ENCODE data around the gene CEACAM1.
"Not testable (repeated sequence)": the region's sequence is repeated elsewhere in the genome, so short reads cannot be mapped to it uniquely, and the experiment has no call there.

Gene CEACAM1

GRCh38 chr19:42512743-42513304 is 15.5 kb downstream of the CEACAM1 start:
- no peak for TF ChIP-seq CTCF (IDR thresholded peaks at IDR 0.05; ENCODE audit: extremely low read depth, insufficient read depth, missing control alignments)
- in situ Hi-C loops (cut with MboI; ENCODE audit: low pct_unique_long_range_greater_than_20kb, low sequenced_read_pairs, unreplicated experiment), result loop anchor here (5.0 kb wide), 1 partner anchor 46 kb away; no protein-coding TSS in a partner anchor
- peak; percentile 61 for DNase-seq (ENCODE audit: low spot score)

- TF ChIP-seq CTCF (IDR thresholded peaks at IDR 0.05; ENCODE audit: extremely low read depth, insufficient read depth, missing control alignments), result no peak
- in situ Hi-C loops (cut with MboI; ENCODE audit: low pct_unique_long_range_greater_than_20kb, low sequenced_read_pairs, unreplicated experiment), result loop anchor here (5.0 kb wide), 1 partner anchor 45 kb away; no protein-coding TSS in a partner anchor
- no peak for DNase-seq (ENCODE audit: low spot score)
Observed at GRCh38 chr19:42512130-42512636, 16.1 kb downstream of the CEACAM1 start.

- TF ChIP-seq CTCF (IDR thresholded peaks at IDR 0.05; ENCODE audit: extremely low read depth, insufficient read depth, missing control alignments), result no peak
- no peak for DNase-seq (ENCODE audit: low spot score)
- in situ Hi-C loops (cut with MboI; ENCODE audit: low pct_unique_long_range_greater_than_20kb, low sequenced_read_pairs, unreplicated experiment), result loop anchor here (5.0 kb wide), 1 partner anchor 44 kb away; no protein-coding TSS in a partner anchor
Observed at GRCh38 chr19:42511340-42511739, 16.9 kb downstream of the CEACAM1 start.

GRCh38 chr19:42508892-42509444 is 19.3 kb downstream of the CEACAM1 start:
- in situ Hi-C loops (cut with MboI; ENCODE audit: low pct_unique_long_range_greater_than_20kb, low sequenced_read_pairs, unreplicated experiment), result no loop called here

GRCh38 chr19:42505066-42505465 is 23.2 kb downstream of the CEACAM1 start:
- DNase-seq (ENCODE audit: low spot score), result no peak
- in situ Hi-C loops (cut with MboI; ENCODE audit: low pct_unique_long_range_greater_than_20kb, low sequenced_read_pairs, unreplicated experiment), result no loop called here
- TF ChIP-seq CTCF (IDR thresholded peaks at IDR 0.05; ENCODE audit: extremely low read depth, insufficient read depth, missing control alignments), result no peak

More at GRCh38 chr19:42508892-42509444, 19.3 kb downstream of the CEACAM1 start:
- TF ChIP-seq CTCF (IDR thresholded peaks at IDR 0.05; ENCODE audit: extremely low read depth, insufficient read depth, missing control alignments), result no peak
- DNase-seq (ENCODE audit: low spot score), result peak; percentile 29

GRCh38 chr19:42501733-42502132 is 26.5 kb downstream of the CEACAM1 start:
- DNase-seq (ENCODE audit: low spot score), result no peak
- in situ Hi-C loops (cut with MboI; ENCODE audit: low pct_unique_long_range_greater_than_20kb, low sequenced_read_pairs, unreplicated experiment), result no loop called here
- TF ChIP-seq CTCF (IDR thresholded peaks at IDR 0.05; ENCODE audit: extremely low read depth, insufficient read depth, missing control alignments), result no peak

- in situ Hi-C loops (cut with MboI; ENCODE audit: low pct_unique_long_range_greater_than_20kb, low sequenced_read_pairs, unreplicated experiment), result not testable (repeated sequence)
Observed at GRCh38 chr19:42501243-42501642, 27.0 kb downstream of the CEACAM1 start.

More at GRCh38 chr19:42501243-42501642, 27.0 kb downstream of the CEACAM1 start:
- DNase-seq (ENCODE audit: low spot score), result not testable (repeated sequence)
